Thymus (tissue), 11 donors: Measurements from ENCODE around the gene SUPT5H. TPM values are rescaled to one million over a fixed set of nuclear protein-coding genes. Genes with fewer than 3 reads are reported as not detected.

Experiments used
- DNase-seq, 9 donors: peaks; one replicate each; pipeline ENCODE4 v3.0.0-alpha.2; 2013; ENCODE audit warnings: low spot score in 9 of 9, low read depth in 6 of 9, missing footprints in 1 of 9
- H3K27ac ChIP-seq, 2 donors: one replicate each; pipeline ENCODE4 v1.5.1; 2013; ENCODE audit warnings: control low read depth in 1 of 2, low read depth in 1 of 2, low read length in 1 of 2, mild to moderate bottlenecking in 1 of 2, moderate library complexity in 1 of 2
- H3K27me3 ChIP-seq, 2 donors: one replicate each; pipeline ENCODE4 v1.5.1; 2013; ENCODE audit warnings: low read length in 1 of 2; ENCODE audit not compliant: control insufficient read depth in 2 of 2, insufficient read depth in 1 of 2
- H3K36me3 ChIP-seq, 2 donors: one replicate each; pipeline ENCODE4 v1.5.1; 2013; ENCODE audit warnings: low read length in 1 of 2, mild to moderate bottlenecking in 1 of 2, moderate library complexity in 1 of 2; ENCODE audit not compliant: control insufficient read depth in 2 of 2, insufficient read depth in 2 of 2
- H3K4me1 ChIP-seq, 2 donors: one replicate each; pipeline ENCODE4 v1.5.1; 2013; ENCODE audit warnings: low read length in 2 of 2; ENCODE audit not compliant: control insufficient read depth in 2 of 2, insufficient read depth in 2 of 2
- H3K4me3 ChIP-seq, 2 donors: one replicate each; pipeline ENCODE4 v1.5.1; 2013; ENCODE audit warnings: low read length in 2 of 2, control low read depth in 1 of 2, mild to moderate bottlenecking in 1 of 2
- H3K9me3 ChIP-seq, 2 donors: one replicate each; pipeline ENCODE4 v1.5.1; 2013; ENCODE audit warnings: low read length in 1 of 2, mild to moderate bottlenecking in 1 of 2; ENCODE audit not compliant: control insufficient read depth in 2 of 2, insufficient read depth in 1 of 2
- WGBS: extraction: QIAGEN DNeasy Blood & Tissue Kit; methylation state at CpG from one replicate; pipeline ENCODE4 v1.1.7; 2013; 5-methylcytosine and 5-hydroxymethylcytosine counted together
- polyA plus RNA-seq: library from polyadenylated mRNA; stranded (reverse); fragments of 200-250 nt; gene quantifications from one replicate; pipeline ENCODE4 v1.2.3, GENCODE V29; 2013
- total RNA-seq: library from RNA; stranded (reverse); fragments of 120-200 nt; gene quantifications from one replicate; pipeline ENCODE4 v1.2.4, GENCODE V29; 2013
- donor health status: healthy.

Gene SUPT5H
- total and polyA plus RNA-seq, 2 donors: 39.0 to 203 TPM

- no peaks in the 10 kb centered on the region for H3K27me3 ChIP-seq
- H3K36me3 ChIP-seq: peaks cover 28 to 42% of the 10 kb centered on the region in 2 donors
- DNase-seq: peak in 1 of 9 donors; percentile 71
- H3K9me3 ChIP-seq: no peaks in the 10 kb centered on the region
- peaks cover 22 to 52% of the 10 kb centered on the region in 2 donors for H3K4me1 ChIP-seq
- WGBS: 0% methylated on average over 24 of the region's 24 CpGs
- peak overlapping the region; percentile 73 to 99 for H3K4me3 ChIP-seq
- H3K27ac ChIP-seq: peak overlapping the region; percentile 89 to 97
These were observed 32.5 kb upstream of the SUPT5H start for GRCh38 chr19:39412867-39413271.

DNA sequence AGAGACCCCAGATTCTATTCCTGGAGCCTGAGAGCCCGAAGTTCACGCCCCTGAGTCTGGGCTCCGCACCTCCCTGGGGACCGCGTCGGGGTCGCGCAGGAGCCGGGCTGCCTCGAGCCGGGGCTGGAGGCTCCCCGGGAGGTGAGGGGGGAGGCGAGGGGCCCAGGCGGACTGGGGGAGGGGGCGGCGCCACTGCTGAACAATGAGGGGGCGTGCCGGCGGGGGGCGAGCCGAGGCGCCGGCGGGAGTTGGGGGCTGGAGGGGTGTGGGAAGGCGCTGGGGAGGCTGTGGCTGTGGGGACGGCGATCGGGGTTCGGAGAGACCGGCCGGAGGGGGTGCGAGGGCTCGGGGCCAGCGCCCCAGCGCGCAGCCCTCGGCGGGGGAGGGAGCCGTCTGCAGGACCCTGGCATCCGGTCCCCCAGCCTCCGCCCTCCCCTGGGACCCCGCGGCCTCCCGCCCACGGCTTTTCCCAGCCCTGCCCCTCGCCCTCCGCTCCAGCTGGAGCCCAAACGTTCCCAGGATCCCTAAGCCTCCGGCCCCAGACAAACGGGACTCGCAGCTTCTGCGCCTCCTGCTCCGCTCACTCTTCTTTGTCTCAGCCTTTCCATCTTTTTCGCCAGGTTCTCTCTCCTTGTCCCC is 32.0 kb upstream of the SUPT5H start:
- Histone ChIP-seq H3K36me3 (peaks cover 26 to 40% of the 10 kb centered on the region in 2 donors), H3K4me3 (peak overlapping the region; percentile 73 to 99), H3K27ac (peak overlapping the region; percentile 89 to 97), H3K9me3 (no peaks in the 10 kb centered on the region), H3K4me1 (peaks cover 18 to 47% of the 10 kb centered on the region in 2 donors), H3K27me3 (no peaks in the 10 kb centered on the region)
- DNase-seq: peak in 1 of 9 donors; percentile 72
- WGBS: 3% methylated on average over 54 of the region's 54 CpGs

- Histone ChIP-seq H3K36me3 (peaks cover 27 to 41% of the 10 kb centered on the region in 2 donors), H3K4me3 (peak overlapping the region; percentile 73 to 99), H3K4me1 (peaks cover 13 to 40% of the 10 kb centered on the region in 2 donors), H3K27me3 (no peaks in the 10 kb centered on the region), H3K27ac (peak overlapping the region; percentile 62 to 97), H3K9me3 (no peaks in the 10 kb centered on the region)
- WGBS: 81% methylated on average over 18 of the region's 18 CpGs
- DNase-seq: no peak
These were observed 31.3 kb upstream of the SUPT5H start for GRCh38 chr19:39413911-39414608.

GRCh38 chr19:39415111-39416046 is 30.0 kb upstream of the SUPT5H start:
- H3K27me3 ChIP-seq: no peaks in the 10 kb centered on the region
- H3K4me3 ChIP-seq: no peak overlapping the region
- peaks cover 29 to 49% of the 10 kb centered on the region in 2 donors for H3K36me3 ChIP-seq
- no peaks in the 10 kb centered on the region for H3K9me3 ChIP-seq
- peaks cover 13 to 29% of the 10 kb centered on the region in 2 donors for H3K4me1 ChIP-seq
- no peak for DNase-seq
- WGBS: 97% methylated on average over 35 of the region's 35 CpGs
- H3K27ac ChIP-seq: no peak overlapping the region

- Histone ChIP-seq H3K9me3 (no peaks in the 10 kb centered on the region), H3K4me3 (no peak overlapping the region), H3K27ac (no peak overlapping the region), H3K36me3 (peaks cover 38 to 59% of the 10 kb centered on the region in 2 donors), H3K27me3 (no peaks in the 10 kb centered on the region), H3K4me1 (peaks cover 4 to 18% of the 10 kb centered on the region in 2 donors)
- WGBS: 94% methylated on average over 27 of the region's 27 CpGs
- DNase-seq: no peak
These were observed 28.9 kb upstream of the SUPT5H start for GRCh38 chr19:39416152-39417120.

GRCh38 chr19:39417463-39418181 is 27.8 kb upstream of the SUPT5H start:
- 86% methylated on average over 30 of the region's 30 CpGs for WGBS
- DNase-seq: no peak
- Histone ChIP-seq H3K9me3 (no peaks in the 10 kb centered on the region), H3K27me3 (no peaks in the 10 kb centered on the region), H3K4me1 (peaks cover 4 to 17% of the 10 kb centered on the region in 2 donors), H3K27ac (peak overlapping the region in 1 of 2 donors; percentile 27), H3K36me3 (peaks cover 45 to 70% of the 10 kb centered on the region in 2 donors), H3K4me3 (no peak overlapping the region)

- 82% methylated on average over 9 of the region's 9 CpGs for WGBS
- no peak for DNase-seq
- H3K36me3 ChIP-seq: peaks cover 57 to 83% of the 10 kb centered on the region in 2 donors
These were observed 26.4 kb upstream of the SUPT5H start for GRCh38 chr19:39419003-39419402.

GRCh38 chr19:39420769-39421168 is 24.6 kb upstream of the SUPT5H start:
- no peaks in the 10 kb centered on the region for H3K4me1 ChIP-seq
- WGBS: 98% methylated on average over 15 of the region's 15 CpGs
- H3K36me3 ChIP-seq: peaks cover 67 to 91% of the 10 kb centered on the region in 2 donors
- H3K27me3 ChIP-seq: no peaks in the 10 kb centered on the region
- no peak for DNase-seq
- H3K27ac ChIP-seq: no peak overlapping the region
- no peak overlapping the region for H3K4me3 ChIP-seq
- H3K9me3 ChIP-seq: no peaks in the 10 kb centered on the region

More at GRCh38 chr19:39419003-39419402, 26.4 kb upstream of the SUPT5H start:
- H3K27ac ChIP-seq: no peak overlapping the region
- H3K4me1 ChIP-seq: peaks cover 3 to 11% of the 10 kb centered on the region in 2 donors
- H3K27me3 ChIP-seq: no peaks in the 10 kb centered on the region
- no peaks in the 10 kb centered on the region for H3K9me3 ChIP-seq
- no peak overlapping the region for H3K4me3 ChIP-seq
